Activated T-cell treated with anti-CD3 and anti-CD28 coated beads, Interleukin-2, amount 50 U/mL, for 24 hours (primary cell): ENCODE measurements around the gene BMERB1.

Experiments
- DNase-seq: peaks from one replicate; pipeline ENCODE4 v3.0.0-alpha.2; 2020
- H3K27ac Mint-ChIP-seq: 2 replicates; pipeline ENCODE4 v1.8.0; 2020; ENCODE audit warnings: mild to moderate bottlenecking, mixed read lengths
- H3K27me3 Mint-ChIP-seq: 2 replicates; pipeline ENCODE4 v1.8.0; 2020; ENCODE audit warnings: mixed read lengths
- H3K36me3 Mint-ChIP-seq: 2 replicates; pipeline ENCODE4 v1.8.0; 2020; ENCODE audit warnings: low read depth, mixed read lengths
- H3K4me1 Mint-ChIP-seq: 2 replicates; pipeline ENCODE4 v1.8.0; 2020; ENCODE audit warnings: low read depth, mixed read lengths
- H3K4me3 Mint-ChIP-seq: 2 replicates; pipeline ENCODE4 v1.8.0; 2020; ENCODE audit warnings: mild to moderate bottlenecking, moderate library complexity, mixed read lengths
- H3K9me3 Mint-ChIP-seq: 2 replicates; pipeline ENCODE4 v1.8.0; 2020; ENCODE audit warnings: mixed read lengths

BMERB1 gene

GRCh38 chr16:15635926-15636325 lies 201.5 kb downstream of the BMERB1 start:
- H3K4me3 Mint-ChIP-seq, result no peak overlapping the region
- peaks cover 89% of the 10 kb centered on the region for H3K36me3 Mint-ChIP-seq
- no peaks in the 10 kb centered on the region for H3K9me3 Mint-ChIP-seq
- H3K27ac Mint-ChIP-seq, result peak overlapping the region; percentile 90
- DNase-seq, result no peak
- no peaks in the 10 kb centered on the region for H3K27me3 Mint-ChIP-seq
- peaks cover 79% of the 10 kb centered on the region for H3K4me1 Mint-ChIP-seq

- Mint-ChIP-seq H3K27me3 (no peaks in the 10 kb centered on the region), H3K4me1 (peaks cover 84% of the 10 kb centered on the region), H3K36me3 (peaks cover 89% of the 10 kb centered on the region), H3K27ac (peak overlapping the region; percentile 90), H3K9me3 (no peaks in the 10 kb centered on the region), H3K4me3 (peak overlapping the region; percentile 8)
- no peak for DNase-seq
These were observed 202.0 kb downstream of the BMERB1 start for GRCh38 chr16:15636392-15636873.
